GM12878 (cell line): Measurements from ENCODE around the gene ZBTB7B. TPM values are rescaled to one million over a fixed set of nuclear protein-coding genes. Genes with fewer than 3 reads are reported as not detected.

Experiments
- NFYB ChIP-seq: IDR thresholded peaks from 2 replicates; pipeline ENCODE4 v1.6.1; 2011; ENCODE audit warnings: low read depth, mild to moderate bottlenecking, low read length, improper control_type of control experiment, moderate library complexity; ENCODE audit not compliant: insufficient read depth
- SREBF2 ChIP-seq: IDR thresholded peaks from 2 replicates; pipeline ENCODE4 v1.6.1; 2012; ENCODE audit warnings: mild to moderate bottlenecking, low read length
- USF2 ChIP-seq: IDR thresholded peaks from 2 replicates; pipeline ENCODE4 v1.6.1; 2011; ENCODE audit warnings: low read depth, low read length, improper control_type of control experiment, borderline replicate concordance
- ZNF592 ChIP-seq: fragments of 450-650 bp; IDR thresholded peaks from 2 replicates; pipeline ENCODE4 v1.6.1; 2017; ENCODE audit warnings: mild to moderate bottlenecking, moderate library complexity
- polyA plus RNA-seq, 11 experiments: library from polyadenylated mRNA; depleted of rRNA in 4 of 11; unstranded in 6 of 11; stranded (reverse) in 5 of 11; fragments of >200 nt; fragmentation: Nextera tagmentation in 4 of 11; fragmentation: Illumina TruSeq in 1 of 11; extraction: Ambion mirVana in 4 of 11; extraction: Trizol in 1 of 11; gene quantifications; 1 replicate in 1 of 11; 2 replicates in 10 of 11; pipeline versions ENCODE4 v1.2.1 to v1.2.3, GENCODE V29; 2011 to 2016; ENCODE audit warnings: inconsistent platforms in 2 of 11, missing spikeins in 2 of 11, low read depth in 1 of 11
- total RNA-seq, 4 experiments: library from RNA; depleted of rRNA in 3 of 4; stranded (reverse); fragments of >200 nt in 3 of 4; fragmentation: Illumina TruSeq in 1 of 4; extraction: Trizol in 1 of 4; gene quantifications; 2 replicates each; pipeline versions ENCODE4 v1.2.1 to v1.2.3, GENCODE V29; 2013 to 2021

Gene ZBTB7B
- total and polyA plus RNA-seq, 10 of the 15 experiments (the other 5 are each of a cell fraction or from before 2014, with no cell fraction given): 0.11 to 44.9 (median 11.3) TPM

DNA sequence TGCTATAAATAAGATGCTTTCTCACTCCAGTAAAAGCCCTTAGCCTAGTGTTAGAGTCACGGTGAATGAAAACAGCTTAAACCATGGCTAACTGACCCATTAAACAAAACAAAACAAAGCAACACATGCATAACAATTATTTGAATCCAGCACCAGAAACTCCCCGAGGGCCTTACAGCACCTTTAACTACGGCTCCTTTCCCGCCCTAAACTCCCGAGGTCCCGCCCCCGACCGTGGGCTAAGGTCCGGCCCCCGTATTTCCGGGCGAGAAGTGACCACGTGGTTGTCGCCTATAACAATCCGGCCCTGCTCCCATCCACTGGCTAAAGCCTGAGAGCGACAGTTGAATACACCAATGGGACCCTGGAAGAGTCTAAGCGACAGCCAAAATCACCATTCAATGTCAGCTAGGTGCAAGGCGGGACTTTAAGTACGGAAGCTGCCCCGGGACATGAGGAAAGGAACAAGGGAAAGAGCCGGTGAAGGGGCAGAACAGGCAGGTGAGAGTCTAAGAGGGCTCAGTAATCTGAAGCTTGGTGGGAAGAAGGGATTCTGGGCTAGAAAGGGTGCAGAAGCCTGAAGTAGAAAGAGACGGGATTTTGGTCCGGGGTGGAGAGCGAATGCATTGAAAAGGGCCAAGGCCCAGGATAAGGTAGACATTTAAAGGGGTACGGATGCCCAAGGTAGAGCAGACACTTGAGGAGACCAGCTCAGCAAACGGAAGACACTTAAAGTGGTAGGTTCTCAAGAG lies 19.5 kb upstream of the ZBTB7B start, which contains the start of gene FLAD1 (continued):
- TF ChIP-seq ZNF592 (no peak), USF2 (peak; percentile 68), SREBF2 (no peak), NFYB (peak; percentile 97)
